NCI-H128 (cell line): Measurements from ENCODE around the gene RIC3.
"Not testable (repeated sequence)": the region's sequence is repeated elsewhere in the genome, so short reads cannot be mapped to it uniquely, and the experiment has no call there.

Source experiments
- DNase-seq: peaks from one replicate; lab custom pipeline; 2025; ENCODE audit not compliant: unreplicated experiment; lab: John Stamatoyannopoulos, UW

Gene RIC3

GRCh38 chr11:8192016-8192895 lies 23.4 kb upstream of the RIC3 start:
- DNase-seq, result peak; percentile 43

DNA sequence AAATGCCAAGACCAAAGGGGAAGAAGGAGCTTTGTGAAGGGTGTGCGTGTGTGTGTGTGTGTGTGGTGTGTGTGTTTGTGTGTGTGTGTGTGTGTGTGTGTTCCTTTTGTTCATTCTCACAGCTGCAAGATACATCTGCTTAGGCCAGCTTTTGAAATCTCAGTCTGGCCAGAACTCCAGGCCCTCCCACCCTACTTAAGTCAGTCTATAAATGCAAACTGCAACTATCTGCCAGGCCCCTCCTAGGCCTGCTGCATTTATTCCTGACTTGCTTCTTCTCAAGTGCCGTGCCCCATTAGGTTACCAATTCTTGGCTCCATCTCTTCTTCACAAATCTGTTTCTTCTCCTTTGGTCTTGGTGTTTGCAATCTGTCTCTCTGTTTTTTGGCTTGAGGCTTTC lies 21.6 kb upstream of the RIC3 start:
- DNase-seq, result no peak

DNA sequence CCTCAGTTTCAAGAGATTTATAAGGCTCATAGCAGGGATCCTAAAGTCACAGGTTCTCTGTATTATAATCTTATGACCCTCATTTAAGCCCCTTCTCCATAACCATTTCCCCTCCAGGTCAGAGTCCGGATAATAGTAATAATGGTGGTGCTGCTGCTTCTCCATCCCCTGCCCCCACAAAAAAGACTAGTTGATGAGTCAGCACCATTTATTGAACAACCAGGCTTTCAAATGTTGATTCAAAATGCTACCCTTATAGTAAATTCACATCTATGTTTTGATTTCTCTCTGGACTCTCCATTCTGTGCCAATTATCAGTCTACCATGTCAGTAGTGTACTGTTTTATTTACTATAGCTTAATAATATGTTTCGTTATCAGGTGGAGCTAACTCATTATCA lies 17.6 kb upstream of the RIC3 start:
- DNase-seq, result no peak

GRCh38 chr11:8183111-8183510 lies 14.3 kb upstream of the RIC3 start:
- DNase-seq, result no peak

DNA sequence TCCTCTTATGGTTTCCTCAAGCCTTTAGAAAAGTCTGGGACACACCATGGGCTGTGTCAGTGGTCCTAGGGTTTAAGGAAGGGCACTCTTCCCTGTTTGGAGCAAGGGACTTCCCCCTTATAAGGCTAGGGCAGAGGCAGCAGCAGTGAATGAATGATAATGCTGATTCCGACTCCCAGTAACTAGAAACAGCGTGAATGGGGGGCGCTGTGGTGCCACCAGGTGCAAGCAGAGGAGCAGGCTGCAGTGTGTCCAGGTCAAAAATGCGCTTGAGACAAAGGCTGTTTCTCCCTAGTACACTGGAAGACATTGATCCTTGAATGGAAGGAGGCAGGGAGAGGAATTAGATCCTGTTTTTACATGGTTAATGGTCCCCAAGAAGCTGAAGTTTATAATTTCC lies 11.6 kb upstream of the RIC3 start:
- no peak for DNase-seq

GRCh38 chr11:8178297-8178696 lies 9.5 kb upstream of the RIC3 start:
- no peak for DNase-seq

DNA sequence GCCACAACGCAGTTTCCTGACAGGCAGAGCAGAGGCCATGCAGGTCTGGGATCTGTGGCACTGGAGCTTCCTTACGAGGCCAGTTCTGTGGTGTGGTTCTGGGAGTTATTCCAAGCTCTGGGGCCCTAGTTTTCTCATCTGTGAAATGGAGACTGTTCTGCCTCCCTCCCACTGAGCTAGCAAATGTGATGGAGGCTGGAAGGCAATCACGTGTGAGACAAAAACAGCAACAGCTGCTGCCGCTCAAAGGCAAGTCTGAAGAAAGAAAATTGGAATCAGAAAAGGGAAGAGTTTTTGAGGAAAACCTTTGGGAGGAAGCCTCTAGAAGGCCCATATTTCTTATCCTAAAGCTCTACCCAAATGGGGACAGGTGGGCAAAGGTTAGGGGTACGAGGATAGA lies 8.3 kb upstream of the RIC3 start:
- DNase-seq, result no peak

DNA sequence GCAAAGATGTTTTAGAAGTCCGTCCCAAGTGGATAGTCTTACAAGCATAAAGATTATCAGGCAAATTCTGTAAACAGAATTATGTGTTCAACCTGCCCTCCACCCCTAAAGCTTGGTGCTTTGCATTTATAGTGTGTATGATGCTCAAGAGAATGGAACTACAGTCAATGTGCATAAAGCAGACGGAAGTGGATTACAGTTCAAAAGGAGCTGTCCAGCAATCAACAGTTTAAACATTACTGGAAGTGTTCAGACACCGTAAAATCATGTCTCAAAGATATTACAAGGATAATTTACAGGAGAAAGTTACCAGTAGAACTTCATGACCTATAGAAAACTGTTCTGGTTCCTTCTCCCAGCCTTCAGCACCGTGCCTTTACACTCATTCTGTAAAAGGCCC lies 1.0 kb downstream of the RIC3 start:
- no peak for DNase-seq

DNA sequence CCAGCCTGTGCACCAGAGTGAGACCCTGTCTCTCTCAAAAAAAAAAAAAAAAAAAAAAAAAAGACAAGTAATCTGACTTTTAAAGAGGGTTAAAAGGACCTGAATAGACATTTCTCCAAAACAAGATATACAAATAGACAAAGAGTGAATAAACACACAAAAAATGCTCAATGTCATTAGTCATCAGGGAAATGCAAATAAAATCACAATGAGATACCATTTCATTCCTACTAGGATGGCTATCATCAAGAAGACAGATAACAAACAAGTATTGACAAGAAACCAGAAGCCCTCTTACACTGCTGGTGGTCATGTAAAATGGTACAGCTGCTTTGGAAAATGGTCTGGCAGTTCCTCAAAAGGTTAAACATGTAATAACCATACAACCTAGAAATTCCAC lies 4.1 kb downstream of the RIC3 start:
- no peak for DNase-seq

GRCh38 chr11:8161627-8162304 lies 7.1 kb downstream of the RIC3 start:
- DNase-seq, result not testable (repeated sequence)

DNA sequence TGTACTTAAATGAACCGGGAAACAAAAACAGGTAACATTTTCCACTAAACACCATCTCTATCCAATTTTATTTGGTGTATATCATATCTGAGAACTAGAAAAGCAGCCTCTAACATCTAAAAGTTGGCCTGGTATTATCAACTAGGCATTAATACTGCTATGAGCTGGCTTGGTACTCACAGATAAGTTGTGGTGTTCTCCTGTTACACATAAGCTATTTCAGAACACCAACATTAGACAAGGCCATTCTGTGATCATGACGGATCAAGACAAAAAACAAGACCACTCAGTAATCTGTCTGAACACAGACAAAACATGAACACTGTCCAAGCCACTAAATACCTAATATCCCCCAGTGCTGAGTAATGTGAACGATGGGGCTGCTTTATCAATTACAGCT lies 11.9 kb downstream of the RIC3 start:
- DNase-seq, result no peak

GRCh38 chr11:8149726-8150125 lies 19.1 kb downstream of the RIC3 start:
- no peak for DNase-seq

GRCh38 chr11:8138526-8138925 lies 30.3 kb downstream of the RIC3 start:
- DNase-seq, result no peak

GRCh38 chr11:8127447-8127846 lies 41.4 kb downstream of the RIC3 start:
- DNase-seq, result no peak

- no peak for DNase-seq
Measured at GRCh38 chr11:8126649-8127289, 42.1 kb downstream of the RIC3 start.

- no peak for DNase-seq
Measured at GRCh38 chr11:8122173-8122764, 46.6 kb downstream of the RIC3 start.

DNA sequence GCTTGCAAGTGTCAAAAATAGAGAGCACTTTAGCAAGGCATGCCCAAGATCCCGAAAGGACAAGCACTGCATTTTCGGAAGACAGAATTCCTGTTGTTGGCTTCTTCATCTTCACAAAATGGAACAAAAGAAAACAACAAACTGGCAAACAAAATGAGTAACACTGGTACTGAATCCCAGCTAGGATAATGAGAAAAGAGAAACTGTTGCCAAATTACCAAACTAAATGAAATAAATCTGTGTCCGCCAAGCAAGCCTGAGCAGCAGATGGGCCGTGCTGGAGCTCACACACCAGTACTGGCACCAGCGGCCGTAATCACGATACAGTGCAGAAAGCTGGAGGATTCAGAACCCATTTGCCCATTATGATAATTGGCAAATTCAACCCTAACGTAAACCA lies 57.2 kb downstream of the RIC3 start:
- no peak for DNase-seq

GRCh38 chr11:8110396-8110795 lies 58.4 kb downstream of the RIC3 start:
- peak; percentile 27 for DNase-seq

DNA sequence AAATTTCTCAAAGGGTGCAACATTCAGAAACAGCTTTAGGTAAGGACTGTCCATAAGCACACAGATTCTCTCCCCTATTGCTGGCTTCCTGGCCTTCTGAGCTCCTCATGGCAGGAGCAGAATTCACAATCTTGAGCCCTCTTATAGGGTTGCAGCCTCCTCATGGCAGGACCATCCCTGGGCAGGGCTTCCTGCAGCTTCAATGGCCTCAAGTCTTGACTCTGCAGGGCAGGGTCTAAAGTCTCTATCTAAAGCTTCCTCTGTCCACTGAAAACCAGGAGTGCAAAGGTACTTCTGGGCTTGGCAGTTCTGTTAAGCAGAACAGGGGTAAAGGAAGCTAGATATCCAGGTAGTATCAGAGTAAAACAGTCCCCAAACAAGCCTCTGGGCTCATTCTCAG lies 59.1 kb downstream of the RIC3 start:
- DNase-seq, result no peak

- no peak for DNase-seq
Measured at GRCh38 chr11:8108421-8108820, 60.4 kb downstream of the RIC3 start.

DNA sequence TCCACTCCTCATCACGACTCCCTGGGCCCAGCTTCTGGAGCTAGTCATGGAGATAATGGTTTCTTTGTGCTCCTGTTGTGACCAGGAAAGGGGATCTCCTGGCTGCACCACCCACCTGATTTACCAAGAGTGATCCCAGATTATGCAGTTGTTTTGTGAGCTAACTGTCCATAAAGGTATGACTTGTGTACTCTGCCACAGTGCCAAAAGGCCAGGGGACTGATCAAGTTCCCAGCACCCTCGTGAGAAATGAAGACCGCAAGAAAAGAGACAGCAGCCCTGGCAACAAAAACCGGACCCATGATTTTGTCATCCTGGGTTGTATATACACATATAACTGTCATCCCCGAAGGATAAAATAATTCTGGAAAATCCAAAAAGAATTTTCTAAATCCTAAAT lies 61.2 kb downstream of the RIC3 start:
- no peak for DNase-seq

DNA sequence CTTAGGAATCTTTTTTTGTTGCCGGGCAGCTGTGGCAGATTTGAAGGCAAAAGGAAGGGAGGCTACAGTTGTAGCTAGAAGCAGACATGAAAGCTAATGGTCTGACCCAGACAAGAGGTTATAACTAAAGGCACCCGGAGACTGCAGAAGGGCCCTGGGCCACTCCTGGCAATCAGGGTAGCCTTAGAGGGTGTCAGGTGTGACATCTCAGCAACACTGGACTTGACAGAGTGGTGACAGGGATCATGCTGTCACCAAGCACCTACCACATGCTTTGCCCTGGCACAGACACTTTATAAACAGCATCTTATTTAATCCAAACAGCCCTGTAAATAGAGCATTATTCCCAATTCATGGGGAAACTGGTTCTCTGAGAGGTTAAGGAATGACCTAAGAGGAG lies 62.1 kb downstream of the RIC3 start:
- no peak for DNase-seq
